GM12892 (cell line): Measurements from ENCODE around the gene NPAS1.

Experiments used
- POLR2A ChIP-seq: IDR thresholded peaks from 2 replicates; pipeline ENCODE4 v1.6.1; 2011; ENCODE audit warnings: low read depth, low read length, control low read depth
- TAF1 ChIP-seq: IDR thresholded peaks from 2 replicates; pipeline ENCODE4 v1.6.1; 2011; ENCODE audit warnings: low read depth, mild to moderate bottlenecking, control low read depth, low read length, borderline replicate concordance

DNA sequence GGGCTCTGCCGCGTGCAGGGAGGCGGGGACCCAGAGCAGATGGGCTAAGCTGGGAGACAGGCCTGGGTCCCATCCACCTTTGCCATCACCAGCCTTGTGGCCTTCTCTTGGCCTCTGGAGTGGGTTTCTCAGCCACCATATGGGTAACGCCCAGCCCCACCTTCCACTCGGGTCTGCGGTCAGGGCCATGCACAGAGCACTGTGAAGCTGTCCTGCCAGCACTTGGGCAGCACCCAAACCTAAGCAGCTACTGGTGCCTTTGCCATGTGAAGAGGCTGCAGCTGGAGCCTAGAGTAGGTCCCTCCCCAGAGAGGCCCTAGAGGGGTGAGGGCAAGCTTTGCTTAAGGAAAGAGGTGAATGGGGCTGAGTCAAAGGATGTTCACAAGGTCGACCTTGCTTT is 24.1 kb upstream of the NPAS1 start:
- TF ChIP-seq POLR2A (no peak), TAF1 (no peak)
